Activated CD8-positive, alpha-beta memory T cell treated with anti-CD3 and anti-CD28 coated beads for 48 hours (primary cell): ENCODE measurements around the gene RAB34.
"Not testable (repeated sequence)": the region's sequence is repeated elsewhere in the genome, so short reads cannot be mapped to it uniquely, and the experiment has no call there.

Experiments
- DNase-seq, 3 experiments: peaks; one replicate each; pipeline ENCODE4 v3.0.0-alpha.2; 2020; ENCODE audit warnings: low read depth in 2 of 3, low spot score in 2 of 3

RAB34 gene

GRCh38 chr17:28728364-28729200, 10.9 kb upstream of the RAB34 start, which contains the start of gene NEK8:
Gene NEK8 (plus strand): TSS chr17:28728788. CDS start chr17:28728814, 26 bp downstream.
- peak; percentile 89 to 97 (median 92) for DNase-seq

DNA sequence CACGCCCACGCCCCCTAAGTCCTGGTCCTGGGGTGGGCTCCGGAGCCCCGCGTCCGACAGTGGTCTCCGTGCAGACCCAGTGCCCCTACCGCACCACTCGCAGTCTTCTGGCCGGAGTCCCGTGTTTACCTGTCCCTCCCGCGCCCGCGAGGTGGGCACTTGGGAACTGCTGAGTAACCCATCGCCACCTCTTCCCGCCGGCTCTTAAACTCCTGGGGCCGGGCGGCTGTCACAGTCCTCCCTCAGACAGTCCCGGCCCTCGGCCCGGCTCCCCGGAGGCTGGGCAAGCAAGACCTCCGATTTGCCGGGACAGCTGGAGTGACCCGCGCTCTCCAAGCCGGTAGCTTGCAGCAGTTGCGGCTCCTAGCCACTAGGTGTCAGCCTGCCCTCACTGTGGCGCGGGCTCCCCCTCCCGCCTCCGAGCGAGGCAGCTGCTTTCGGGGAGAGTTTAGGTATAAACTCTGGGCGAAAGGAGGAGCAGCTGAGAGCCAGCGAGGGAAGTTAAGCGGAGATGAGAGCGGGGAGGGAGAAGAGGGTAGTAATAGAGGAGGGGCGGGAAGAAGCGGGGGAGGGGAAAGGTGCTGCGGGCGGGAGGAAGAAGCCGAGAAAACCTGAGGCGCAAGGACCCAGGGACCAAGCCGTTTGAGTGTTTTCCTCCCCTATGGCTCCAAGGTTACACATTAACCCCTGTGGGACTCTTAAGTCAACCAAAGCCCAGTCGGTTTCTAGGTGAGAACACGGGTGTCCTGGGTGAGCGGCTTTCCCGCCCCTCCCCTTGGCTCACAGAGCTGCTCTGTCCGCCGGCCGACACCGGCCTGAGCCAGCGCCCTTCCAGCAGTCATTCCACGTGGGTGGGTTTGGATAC, 9.2 kb upstream of the RAB34 start:
- peak in 2 of 3 experiments; percentile 88 to 92 for DNase-seq

- peak in 1 of 3 experiments; percentile 63 for DNase-seq
Measured at GRCh38 chr17:28726226-28726626, 8.6 kb upstream of the RAB34 start, which contains the start of gene TLCD1. Gene TLCD1 (minus strand): TSS chr17:28726233. CDS start chr17:28726097, 136 bp downstream.

DNA sequence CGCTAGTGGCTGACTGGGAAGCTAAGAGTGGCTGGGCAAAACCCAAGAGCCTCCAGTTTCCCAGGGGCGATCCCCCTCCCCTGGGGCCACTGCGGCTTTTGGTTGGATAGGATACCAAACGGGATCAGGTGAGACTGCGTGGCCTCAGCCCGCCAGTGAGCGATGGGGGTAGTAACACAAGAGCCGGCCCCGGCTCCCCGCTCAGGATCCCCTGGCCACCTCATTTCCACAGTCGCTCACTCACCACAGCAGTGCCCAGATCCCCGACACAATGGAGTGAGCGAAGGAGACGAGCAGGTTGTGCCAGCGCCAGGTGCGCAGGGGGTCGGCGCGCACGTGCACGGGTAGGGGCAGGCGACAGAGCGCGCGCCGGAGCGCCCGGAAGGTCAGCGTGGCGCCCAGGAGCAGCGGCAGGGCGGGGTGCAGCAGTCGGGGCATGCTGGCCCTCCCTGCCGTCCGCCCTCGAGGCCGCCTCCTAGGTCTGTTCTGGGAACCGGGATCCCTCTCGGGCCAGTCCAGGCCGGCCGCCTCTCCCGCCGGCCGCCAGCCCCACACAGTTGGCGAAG, 8.1 kb upstream of the RAB34 start:
- no peak for DNase-seq

DNA sequence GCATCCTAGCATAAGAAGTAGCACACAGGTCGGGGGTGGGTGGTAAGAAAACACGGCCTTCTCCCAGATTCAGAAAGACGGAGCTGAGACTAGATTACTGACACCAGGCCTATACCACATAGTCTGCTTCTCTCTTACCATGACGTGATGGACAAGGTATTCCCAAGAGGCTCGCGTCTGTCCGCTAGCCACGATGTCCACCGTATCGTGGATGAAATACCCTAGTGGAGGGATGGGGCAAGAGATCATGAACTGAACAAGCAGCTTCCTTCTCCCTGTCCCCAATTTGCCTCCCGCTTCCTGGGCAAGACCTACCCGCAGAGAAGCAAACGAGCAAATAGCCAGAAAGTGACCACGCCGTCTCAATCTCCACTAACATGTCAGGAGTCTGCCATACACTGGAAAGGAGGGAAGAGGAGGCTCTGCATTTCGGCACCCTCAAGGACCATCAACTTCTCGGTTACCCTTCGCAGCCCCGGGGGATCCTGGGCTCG, 7.5 kb upstream of the RAB34 start:
- DNase-seq, result peak in 1 of 3 experiments; percentile 46

- no peak for DNase-seq
Measured at GRCh38 chr17:28724500-28725165, 7.0 kb upstream of the RAB34 start.

- DNase-seq, result not testable (repeated sequence)
Measured at GRCh38 chr17:28723836-28724499, 6.3 kb upstream of the RAB34 start.

GRCh38 chr17:28723159-28723835, 5.6 kb upstream of the RAB34 start:
- DNase-seq, result no peak

DNA sequence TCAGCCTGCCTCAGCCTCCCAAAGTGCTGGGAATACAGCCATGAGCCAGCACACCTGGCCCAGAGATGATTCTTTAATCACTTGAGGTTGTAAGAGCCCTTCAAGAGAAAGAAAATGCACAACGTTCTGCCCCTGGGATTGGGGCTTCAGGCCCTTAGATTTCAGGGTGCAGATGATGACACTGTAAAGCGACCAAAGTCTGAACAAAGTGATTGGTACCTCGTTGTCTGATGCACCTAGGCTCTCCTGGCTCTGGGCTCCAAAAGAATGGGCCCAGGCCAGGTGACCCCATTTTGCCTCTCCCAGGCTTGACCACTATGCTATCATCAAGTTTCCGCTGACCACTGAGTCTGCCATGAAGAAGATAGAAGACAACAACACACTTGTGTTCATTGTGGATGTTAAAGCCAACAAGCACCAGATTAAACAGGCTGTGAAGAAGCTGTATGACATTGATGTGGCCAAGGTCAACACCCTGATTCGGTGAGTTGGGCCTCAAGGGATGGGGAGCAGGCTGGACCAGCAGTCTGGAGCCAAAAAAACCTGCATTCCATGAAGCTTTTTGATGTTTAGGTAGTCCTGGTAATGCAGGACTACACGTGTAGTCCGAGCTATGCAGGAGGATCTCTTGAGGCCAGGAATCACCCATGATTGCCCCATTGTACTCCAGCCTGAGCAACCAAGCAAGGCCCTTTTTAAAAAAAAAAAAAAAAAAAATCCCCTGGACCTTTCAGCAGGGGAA, 4.9 kb upstream of the RAB34 start:
- DNase-seq, result no peak

- DNase-seq, result not testable (repeated sequence)
Measured at GRCh38 chr17:28720997-28721329, 3.3 kb upstream of the RAB34 start.

DNA sequence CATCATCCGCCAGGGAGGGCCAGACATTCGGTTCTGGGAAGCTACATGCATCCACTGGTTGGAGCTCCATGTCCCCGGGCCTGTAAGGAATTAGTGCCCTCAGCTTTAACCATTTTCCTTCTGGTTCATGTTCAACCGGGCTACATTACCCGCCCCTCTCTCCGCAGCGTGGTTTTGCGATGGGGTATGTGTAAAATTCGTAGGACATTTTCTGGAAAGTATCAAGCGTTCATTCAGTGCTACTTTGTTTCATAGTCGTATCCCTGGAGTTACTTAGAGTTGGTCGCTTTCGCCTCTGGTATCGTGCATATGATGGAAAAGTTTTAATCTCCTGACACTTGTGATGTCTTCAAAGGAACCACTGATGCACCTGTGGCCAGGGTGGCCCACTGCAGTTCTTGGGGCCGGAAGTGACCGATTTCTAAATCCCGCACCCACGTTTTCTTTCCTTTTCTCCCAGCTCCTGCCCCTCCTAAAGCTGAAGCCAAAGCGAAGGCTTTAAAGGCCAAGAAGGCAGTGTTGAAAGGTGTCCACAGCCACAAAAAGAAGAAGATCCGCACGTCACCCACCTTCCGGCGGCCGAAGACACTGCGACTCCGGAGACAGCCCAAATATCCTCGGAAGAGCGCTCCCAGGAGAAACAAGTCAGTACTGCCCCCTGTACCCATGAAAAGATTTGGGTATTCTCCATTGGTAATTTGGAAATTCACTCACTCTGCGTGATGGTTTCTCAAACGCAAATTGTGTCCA, 2.8 kb upstream of the RAB34 start:
- DNase-seq, result peak in 1 of 3 experiments; percentile 44

DNA sequence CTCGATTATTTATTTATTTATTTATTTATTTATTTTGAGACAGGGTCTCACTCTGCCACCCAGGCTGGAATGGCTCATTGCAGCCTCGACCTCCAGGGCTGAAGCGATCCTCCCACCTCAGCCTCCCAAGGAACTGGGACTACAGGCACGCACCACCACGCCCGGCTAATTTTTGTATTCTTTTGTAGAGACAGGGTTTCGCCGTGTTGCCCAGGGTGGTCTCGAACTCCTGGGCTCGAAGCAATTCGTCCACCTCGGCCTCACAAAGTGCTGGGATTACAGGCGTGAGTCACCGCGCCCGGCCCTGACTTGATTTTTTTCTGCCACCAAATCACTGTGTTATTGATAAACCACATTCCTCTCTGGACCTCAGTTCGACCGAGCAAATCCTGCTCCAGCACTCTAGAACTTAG, 1.4 kb upstream of the RAB34 start:
- DNase-seq, result no peak

GRCh38 chr17:28718333-28719020, 809 bp upstream of the RAB34 start:
- no peak for DNase-seq

GRCh38 chr17:28716740-28717577, 709 bp downstream of the RAB34 start:
- DNase-seq, result no peak

GRCh38 chr17:28715217-28715616, 2.5 kb downstream of the RAB34 start:
- no peak for DNase-seq

DNA sequence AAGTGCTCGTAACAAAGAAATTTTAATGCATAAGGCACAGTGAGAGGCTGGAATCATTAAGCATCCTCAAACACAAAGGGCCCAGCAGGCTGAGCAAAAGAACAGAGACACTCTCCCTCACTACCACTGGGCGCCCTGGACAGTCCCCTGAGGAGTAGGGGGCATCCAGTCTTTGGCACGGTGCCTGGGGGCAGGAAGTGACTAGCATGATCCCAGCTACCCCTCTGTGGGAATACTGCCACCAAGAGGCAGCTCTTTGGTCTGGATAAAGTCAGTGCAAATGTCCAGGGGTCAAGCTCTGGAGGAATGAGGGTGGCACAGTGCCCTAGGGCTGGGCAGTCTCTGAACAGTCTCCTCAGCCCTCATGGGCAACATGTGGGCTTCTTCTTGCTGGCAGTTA, 3.4 kb downstream of the RAB34 start:
- DNase-seq, result no peak
